Renal cortex interstitium (tissue), 11 donors: ENCODE data around the gene TCF3. TPM values are rescaled to one million over a fixed set of nuclear protein-coding genes. Genes with fewer than 3 reads are reported as not detected.

Experiments
- DNase-seq, 11 donors: peaks; one replicate each; pipeline ENCODE4 v3.0.0-alpha.2; 2013; ENCODE audit warnings: low read depth in 9 of 11, low spot score in 4 of 11; ENCODE audit errors: extremely low read depth in 1 of 11
- polyA plus RNA-seq, 3 donors: library from polyadenylated mRNA; unstranded; fragments of 120-200 nt; gene quantifications; one replicate each; pipeline ENCODE4 v1.2.1, GENCODE V29; 2013; ENCODE audit not compliant: insufficient read length in 3 of 3

Gene TCF3
- polyA plus RNA-seq, 3 donors, result 90.7 to 131 (median 105) TPM

DNA sequence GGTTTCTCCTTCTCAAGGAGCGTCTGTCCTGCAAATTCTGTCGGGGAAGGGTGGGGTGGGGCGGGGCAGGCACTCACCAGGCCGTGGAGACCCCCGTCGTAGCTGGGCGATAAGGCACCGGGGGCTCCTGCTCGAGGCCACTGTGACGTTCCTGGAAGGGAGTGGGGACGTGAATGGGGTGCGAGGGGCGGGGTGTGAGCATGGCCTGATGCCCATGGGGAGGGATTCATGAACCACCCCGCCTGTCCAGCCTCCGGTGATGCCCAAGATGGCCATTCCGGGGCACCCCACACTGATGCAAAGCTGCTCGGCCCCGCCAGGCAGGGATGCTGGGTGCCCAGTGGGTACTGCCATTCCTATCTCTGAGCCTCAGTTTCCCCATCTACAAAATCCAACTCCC lies 32.7 kb downstream of the TCF3 start:
- no peak for DNase-seq

DNA sequence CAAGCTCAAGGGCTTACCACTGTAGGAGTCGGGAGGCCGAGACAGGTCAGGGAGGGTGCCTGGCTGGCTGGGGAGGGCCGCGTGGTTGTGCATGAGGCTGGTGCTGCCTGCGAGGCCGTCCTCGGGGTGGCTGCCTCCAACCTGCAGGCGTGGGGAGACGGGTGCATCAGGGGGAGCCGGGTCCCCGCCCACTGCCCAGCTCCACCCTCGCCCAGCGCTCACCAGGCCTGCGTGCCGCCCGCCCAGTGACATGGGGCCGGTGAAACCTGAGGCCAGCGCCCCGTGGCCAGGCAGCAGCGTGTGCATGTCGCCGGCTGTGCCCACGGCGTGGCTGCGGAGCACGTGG lies 33.3 kb downstream of the TCF3 start:
- DNase-seq, result no peak

DNA sequence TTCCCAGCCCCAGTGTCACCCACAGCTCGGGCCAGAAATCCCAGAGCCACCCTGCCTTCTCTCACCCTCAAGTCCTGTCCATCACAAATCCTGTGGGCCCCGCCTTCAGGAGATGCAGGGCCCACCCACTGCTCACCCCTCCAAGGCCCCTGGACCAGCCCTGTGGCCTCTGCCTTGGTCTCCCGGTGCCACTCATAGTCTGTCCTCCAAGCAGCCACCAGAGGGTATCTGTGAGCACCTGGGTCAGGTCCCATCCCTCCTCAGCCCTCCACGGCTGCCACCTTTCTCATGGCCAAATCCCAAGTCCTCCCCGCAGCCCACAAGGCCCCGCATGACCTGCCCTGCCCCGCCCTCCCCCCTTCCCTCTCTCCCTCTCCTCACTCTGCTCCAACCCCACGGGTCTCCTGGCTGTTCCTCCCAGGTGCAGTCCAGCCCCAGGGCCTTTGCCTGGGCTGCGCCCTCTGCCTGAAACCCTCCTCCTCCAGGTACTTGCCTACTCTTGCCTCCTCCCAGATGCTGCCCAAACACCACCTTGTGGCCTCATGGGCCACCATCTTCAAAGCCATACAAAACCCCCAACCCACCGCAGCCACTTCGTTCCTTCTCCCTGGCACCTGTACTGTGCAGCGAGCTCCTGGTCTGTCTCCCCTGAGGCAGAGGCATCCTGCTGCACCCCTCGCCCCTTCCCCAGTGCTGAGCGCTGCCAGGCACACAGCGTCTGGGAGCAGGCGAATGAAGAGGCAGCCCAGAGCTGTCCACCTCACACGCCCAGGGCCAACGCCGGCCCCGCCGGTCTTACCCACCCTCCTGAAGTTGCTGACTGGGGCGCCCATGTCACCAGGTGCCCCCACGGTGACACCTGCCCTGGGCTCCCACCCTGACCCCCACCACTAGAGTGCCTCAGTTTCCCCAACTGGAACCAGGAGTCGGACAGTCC lies 34.0 kb downstream of the TCF3 start:
- peak in 1 of 11 donors; percentile 2 for DNase-seq

DNA sequence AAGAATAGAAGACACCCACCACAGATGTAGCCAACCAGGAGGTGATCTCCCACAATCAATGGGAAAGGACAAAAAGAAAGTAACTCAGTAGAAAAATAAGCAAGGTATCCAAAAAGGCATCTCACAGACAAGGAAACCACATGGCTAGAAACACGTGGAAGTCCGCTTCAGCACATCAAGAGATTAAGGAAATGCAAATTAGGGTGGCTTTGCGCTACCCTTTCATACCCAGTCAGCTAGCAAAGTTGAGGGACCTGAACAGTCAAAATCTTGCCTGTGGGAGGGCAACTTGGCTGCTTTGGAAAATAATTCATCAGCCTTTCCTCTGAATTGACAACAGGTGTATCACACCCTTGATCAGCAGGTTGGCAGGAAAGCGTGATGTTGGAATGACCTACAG lies 35.5 kb downstream of the TCF3 start:
- no peak for DNase-seq

DNA sequence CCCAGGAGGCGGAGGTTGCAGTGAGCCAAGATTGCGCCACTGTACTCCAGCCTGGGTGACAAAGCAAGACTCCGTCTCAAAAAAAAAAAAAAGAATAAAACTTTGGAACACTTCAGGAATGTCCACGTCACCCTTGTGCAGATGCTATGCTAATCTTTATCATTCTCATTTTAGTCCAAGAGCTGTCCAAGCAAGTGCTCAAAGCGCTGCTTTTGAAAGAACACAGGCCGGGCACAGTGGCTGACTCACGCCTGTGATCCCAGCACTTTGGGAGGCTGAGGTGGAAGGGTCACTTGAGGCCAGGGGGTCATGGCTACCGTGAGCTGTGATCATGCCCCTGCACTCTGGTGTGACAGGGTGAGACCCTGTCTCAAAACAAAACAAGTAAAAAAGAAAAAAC lies 36.0 kb downstream of the TCF3 start:
- DNase-seq, result no peak

DNA sequence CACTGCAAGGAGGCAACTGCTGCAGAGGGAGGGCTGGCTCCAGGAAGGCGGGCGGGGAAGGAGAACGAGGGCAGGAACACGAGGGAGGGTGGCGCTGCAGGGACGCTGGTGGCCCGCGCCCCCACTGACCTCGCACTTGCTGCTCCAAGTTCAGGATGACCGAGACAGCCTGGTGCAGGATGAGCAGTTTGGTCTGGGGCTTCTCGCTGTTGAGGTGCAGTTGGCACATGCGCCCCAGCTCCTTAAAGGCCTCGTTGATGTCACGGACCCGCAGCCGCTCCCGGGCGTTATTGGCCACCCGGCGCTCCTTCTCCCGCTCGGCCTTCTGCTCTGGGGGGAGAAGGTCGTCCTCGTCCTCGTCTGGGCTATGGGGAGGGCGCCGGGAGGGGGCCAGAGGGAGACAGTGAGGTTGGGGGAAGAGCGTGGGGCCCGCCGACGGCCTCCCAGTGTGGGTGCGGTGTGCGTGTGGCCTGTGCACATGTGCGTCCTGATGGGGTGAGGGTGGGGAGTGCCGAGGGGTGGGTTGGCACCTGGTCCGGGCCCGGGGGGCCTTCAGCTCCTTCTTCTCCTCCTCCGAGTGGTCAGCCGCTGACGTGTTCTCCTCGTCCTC lies 37.2 kb downstream of the TCF3 start:
- DNase-seq, result no peak

DNA sequence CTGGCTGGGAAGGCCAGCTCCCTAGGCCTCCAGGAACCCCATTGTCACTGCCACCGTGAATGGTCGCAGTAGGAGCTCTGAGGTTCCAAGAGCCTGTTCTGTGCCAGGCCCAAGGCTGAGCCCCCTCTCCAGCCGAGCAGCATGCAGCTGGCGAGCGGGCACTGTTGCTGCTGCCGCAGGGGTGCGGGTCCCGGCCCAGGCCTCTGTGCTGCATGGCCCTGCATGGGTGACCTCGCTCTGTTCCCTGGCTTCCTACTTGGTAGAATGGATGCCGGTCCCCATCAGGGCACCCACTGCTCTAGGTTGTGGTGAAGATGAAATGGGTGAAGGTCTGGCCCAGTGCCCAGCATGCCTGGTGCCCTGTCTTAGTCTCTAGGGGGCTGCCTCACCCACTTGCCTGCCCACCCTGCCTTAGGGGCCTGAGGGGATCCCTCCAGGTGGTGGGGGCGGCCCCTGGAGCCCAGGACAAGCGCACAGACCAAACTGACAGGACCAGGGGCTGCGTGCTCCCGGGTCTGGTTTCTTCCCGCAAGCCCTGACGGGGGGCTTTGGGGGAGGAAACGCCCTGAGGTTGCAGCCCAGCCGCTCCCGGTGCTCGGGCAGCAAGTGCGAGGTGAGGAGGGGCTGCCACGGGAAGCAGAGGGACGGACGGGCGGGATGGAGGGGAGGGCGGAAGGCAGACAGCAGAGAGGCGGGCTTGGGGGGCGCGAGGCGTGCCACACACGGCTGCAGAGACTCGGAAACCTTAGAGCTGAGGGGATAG lies 38.4 kb downstream of the TCF3 start:
- DNase-seq, result no peak

DNA sequence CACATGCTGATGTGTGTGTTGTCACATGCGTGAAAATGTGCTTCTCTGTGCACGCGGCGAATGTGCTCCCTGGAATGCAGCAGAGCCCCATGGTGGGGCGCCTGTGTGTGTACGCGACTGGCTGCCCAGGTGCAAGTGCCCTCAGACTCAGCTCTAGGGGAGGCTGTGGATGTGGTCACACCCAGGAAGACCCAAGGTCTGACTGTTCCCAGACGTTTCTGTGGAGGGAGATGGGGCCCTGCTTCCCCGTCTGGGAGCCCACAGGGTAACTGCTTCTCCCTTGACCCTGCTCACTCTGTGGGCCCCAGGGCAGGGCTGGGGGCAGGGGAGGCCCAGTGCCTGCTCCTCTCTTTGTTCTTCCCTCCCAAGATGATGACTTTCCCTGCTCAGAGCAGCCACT lies 39.3 kb downstream of the TCF3 start:
- DNase-seq, result no peak

DNA sequence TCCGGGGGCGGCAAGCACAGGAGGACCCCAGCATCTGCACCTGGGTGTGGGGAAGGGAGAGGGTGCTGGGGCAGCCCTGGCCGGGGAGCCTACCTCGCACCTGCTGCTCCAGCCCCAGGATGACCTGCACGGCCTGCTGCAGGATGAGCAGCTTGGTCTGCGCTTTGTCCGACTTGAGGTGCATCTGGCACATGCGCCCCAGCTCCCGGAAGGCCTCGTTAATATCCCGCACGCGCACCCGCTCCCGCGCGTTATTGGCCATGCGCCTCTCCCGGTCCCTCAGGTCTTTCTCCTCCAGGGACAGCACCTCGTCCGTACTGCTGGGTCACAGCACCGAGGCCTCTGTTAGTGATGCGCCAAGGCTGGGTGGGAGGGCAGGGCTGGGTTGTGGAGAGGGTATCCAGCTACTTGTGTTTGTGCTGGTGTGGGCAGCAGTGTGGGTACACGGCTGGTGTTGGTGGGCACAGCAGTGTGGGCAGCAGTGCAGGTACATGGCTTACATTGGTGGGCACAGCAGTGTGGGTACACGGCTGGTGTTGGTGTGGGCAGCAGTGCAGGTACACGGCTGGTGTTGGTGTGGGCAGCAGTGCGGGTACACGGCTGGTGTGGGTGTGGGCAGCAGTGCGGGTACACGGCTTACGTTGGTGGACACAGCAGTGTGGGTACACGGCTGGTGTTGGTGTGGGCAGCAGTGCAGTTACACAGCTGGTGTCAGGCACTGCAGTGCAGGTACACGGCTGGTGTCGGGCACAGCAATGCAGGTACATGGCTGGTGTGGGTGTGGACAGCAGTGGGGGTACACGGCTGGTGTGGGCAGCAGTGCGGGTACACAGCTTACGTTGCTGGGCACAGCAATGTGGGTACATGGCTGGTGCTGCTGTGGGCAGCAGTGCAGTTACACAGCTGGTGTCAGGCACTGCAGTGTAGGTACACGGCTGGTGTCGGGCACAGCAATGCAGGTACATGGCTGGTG lies 40.0 kb downstream of the TCF3 start:
- DNase-seq, result no peak

DNA sequence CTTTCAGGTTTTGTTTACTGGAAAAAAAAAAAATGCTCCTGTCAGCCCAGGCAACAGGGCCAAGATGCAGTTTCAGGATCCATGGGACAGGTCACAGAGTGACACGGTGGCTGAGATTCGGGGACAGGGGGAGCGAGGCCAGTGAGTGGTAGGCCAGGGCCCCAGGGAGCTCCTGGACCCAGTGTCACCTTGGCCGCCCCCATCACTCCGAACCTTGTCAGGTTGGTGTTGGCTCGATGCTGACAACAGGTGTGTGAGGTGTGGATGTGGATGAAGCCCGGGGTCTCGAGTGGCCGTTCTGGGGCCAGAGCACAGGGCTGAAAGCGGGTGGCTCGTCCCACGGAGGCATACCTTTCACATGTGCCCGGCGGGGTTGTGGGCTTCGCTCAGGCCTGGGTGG lies 41.1 kb downstream of the TCF3 start:
- DNase-seq, result no peak

DNA sequence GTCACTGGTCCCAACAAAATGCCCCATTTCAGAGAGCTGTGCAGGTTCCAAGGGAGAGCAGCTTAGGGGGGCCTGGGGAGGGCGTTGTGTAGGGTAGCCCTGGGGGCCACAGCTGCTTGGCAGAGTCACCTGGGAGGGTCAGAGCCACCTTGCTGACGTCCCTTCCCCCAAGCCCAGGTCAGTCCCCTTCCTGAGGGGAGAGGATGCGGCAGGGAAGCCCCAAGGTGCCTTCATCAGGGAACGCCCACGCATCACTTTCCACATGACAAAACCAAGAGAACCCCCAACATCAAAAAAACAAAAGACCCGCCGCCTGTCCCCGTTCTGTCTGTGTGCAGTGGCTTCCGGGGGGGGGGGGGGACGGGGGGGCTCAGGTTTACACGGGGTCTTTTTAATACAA lies 41.8 kb downstream of the TCF3 start:
- DNase-seq, result no peak

DNA sequence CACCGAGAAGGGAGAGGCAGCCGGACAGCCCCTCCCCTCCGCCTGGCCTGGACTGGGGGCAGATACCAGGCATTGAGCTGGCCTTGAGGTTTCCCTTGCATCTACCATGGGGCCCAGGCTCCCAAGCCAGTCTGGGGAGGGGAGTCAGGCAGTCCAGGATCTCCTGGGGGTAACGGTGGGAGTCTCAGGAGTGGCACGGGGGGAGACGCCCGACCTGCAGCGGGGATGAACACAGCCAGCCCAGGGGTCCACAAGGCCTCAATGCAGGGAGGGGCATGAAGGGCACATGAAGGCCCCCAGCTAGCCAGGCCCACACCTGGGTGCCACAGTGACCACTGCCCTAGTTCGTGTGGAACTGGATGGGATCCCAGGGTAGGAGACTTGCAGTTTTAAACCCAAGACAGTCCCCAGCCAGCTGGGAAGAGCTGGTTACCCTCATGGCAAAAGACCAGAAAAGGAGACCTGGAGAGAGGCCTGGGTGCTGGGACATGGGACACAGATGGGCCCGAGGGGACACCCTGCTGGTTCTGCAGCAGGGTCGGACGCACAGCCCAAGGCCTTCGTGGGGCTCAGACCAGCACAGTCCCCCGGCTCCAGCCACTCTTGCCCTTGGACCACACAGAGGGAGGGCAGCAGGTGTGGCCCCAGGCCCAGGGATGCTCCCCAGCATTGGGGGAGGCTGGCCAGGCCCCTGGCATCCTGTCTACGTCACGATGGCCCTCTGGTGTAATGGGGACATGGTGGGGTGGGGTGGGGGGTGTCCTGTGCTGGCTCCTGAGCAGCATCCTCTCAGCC lies 42.5 kb downstream of the TCF3 start:
- no peak for DNase-seq

DNA sequence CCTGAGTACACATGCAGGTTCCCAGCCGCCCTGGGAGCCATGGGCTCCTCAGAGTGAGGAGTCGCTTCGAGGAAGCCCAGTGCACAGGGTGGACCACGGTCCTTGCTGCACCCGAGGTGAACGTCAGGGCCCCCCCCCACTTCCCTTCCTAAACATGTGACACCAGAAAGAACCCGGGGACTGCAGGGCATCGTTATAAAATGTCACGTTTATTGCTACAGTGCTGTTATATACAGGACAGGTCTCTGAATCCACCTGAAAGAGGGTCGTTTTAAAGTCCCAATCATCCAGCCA lies 43.4 kb downstream of the TCF3 start:
- DNase-seq, result no peak

DNA sequence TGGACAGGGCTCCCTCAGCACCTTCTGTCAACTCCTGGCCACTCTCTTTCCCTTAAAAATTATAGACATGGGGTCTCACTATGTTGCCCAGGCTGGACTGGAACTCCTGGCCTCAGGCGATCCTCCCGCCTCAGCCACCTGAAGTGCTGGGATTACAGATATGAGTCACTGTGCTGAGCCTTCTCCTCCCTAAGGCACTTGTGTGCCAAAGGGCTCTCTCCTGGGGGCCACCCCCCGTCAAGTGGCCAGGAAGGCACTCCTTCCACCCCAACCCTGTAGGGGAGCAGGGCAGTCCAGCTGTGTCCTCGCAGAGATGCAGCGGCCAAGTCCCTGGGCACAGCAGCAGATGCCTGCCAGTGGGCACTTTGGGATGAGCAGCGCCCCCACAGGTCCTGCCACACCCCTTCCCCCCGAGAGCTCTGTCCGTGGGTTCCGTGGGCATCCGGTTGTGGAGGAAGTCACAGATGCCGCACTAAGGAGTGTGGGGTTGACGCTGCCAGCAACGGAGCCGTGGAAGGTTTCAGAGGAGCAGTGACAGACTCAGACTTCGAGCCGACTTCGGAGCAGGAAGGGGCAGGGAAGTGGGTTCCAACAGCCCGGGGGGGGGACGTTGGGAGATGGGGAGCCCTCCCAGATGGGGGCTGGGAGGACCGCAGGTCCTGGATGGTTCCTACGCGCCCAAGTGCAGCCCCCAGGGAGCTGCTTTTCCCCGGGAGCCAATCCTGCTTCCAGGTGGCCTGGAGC lies 43.9 kb downstream of the TCF3 start:
- DNase-seq, result no peak

DNA sequence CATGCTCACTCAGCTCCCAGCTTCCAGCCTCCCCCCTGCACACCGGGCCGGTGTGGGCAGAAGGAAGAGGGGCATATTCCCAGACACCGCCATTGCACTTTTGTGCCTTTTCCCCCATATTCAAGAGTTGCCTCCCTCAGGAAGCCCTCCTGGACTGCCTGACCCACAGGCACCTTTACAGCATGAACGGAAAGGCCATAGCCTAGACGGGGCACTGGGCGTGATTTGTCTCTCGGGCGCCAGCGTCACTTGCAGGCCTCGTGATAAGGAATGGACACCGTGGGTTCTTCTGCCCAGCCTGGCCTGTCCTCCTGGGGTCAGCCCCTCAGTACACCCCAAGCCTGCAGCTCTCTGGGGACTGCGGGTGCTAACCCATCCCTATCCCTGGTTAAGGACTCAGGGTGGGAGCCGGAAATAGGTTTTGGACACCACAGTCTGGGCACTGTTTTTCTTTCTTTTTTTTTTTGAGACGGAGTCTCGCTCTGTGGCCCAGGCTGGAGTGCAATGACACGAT lies 46.2 kb downstream of the TCF3 start:
- no peak for DNase-seq

DNA sequence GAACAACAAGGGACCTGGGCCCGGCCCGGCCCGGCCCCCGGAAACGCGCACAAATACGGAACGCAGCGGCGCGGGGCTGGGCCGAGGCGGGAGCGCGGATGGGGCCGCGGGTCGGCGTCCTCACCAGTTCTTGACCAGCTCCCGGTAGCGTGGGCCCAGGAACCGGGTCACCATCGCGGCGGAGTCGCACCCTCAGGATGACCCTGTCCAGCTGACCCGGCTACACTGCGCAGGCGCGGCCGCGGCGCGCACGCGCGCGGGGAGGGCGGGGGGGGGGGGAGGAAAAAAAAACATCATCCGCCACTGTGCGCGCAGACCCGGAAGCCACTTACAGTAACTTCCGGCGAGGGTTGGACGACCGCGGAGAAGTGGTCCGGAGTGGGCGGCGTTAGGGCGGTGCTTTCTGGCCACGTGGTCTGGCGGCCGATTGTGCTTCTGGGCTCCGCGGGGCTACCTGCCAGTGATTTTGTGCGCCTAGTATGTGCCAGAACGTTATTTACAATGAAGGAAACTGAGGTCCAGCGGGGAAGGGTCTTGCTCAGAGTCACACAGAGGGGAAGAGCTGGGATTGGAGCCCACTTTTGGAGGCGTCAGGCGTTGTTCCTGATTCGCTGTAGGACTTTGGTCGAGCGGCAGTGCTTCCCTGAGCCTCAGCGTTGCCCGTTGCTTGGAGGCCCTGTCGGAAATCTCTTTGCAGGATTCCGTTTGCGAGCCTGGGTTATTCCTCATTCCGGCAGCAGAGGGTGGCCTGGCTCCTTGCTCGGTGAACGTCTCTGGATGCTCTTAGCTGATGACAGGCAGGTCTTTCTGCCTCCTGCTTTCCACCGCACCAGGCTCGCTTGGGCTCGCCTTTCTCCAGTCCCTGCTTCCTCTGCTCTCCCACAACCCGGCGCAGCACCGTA lies 46.9 kb downstream of the TCF3 start, which contains the start of gene UQCR11:
Gene UQCR11 (minus strand): TSS at position 227 of the 902 bp plus-strand sequence. CDS start 53 bp downstream, at position 174.
- peak; percentile 86 to 93 (median 91) for DNase-seq
